SK-MEL-5 (cell line): ENCODE measurements around the gene SSX2IP. TPM values are rescaled to one million over a fixed set of nuclear protein-coding genes. Genes with fewer than 3 reads are reported as not detected.

Source experiments
- DNase-seq: peaks from one replicate; pipeline ENCODE4 v3.0.0-alpha.2; 2016; ENCODE audit warnings: low read depth, low spot score
- in situ Hi-C: cut with HindIII; loops from 2 replicates; pipeline ENCODE4 v1.10.0; 2016; ENCODE audit warnings: low sequenced_read_pairs, high pct_unique_total_duplicates, low pct_unique_long_range_greater_than_20kb
- total RNA-seq: library from RNA; depleted of rRNA; stranded (reverse); fragments of >200 nt; shearing (Covaris generic); gene quantifications from 2 replicates; pipeline ENCODE4 v1.2.3, GENCODE V29; 2014

SSX2IP gene
- total RNA-seq, 1 experiment from 2014 or later: 12.8 TPM

- in situ Hi-C loops: no loop called here
- peak; percentile 46 for DNase-seq
Observed at GRCh38 chr1:84689514-84690396, 506 bp downstream of the SSX2IP start.

GRCh38 chr1:84688463-84689061, 1.7 kb downstream of the SSX2IP start:
- no peak for DNase-seq
- in situ Hi-C loops: no loop called here

- in situ Hi-C loops: no loop called here
Observed at GRCh38 chr1:84687714-84688462, 2.4 kb downstream of the SSX2IP start.

GRCh38 chr1:84686223-84686622, 4.0 kb downstream of the SSX2IP start:
- DNase-seq: no peak
- in situ Hi-C loops: no loop called here

More at GRCh38 chr1:84687714-84688462, 2.4 kb downstream of the SSX2IP start:
- DNase-seq: no peak

GRCh38 chr1:84683508-84683907, 6.8 kb downstream of the SSX2IP start:
- no peak for DNase-seq
- in situ Hi-C loops: no loop called here

- in situ Hi-C loops: no loop called here
- no peak for DNase-seq
Observed at GRCh38 chr1:84682047-84682446, 8.2 kb downstream of the SSX2IP start.

- no peak for DNase-seq
- in situ Hi-C loops: no loop called here
Observed at GRCh38 chr1:84677415-84678099, 12.7 kb downstream of the SSX2IP start.

GRCh38 chr1:84675631-84676030, 14.6 kb downstream of the SSX2IP start:
- no peak for DNase-seq
- in situ Hi-C loops: no loop called here

GRCh38 chr1:84675106-84675505, 15.2 kb downstream of the SSX2IP start:
- DNase-seq: no peak
- in situ Hi-C loops: no loop called here

- in situ Hi-C loops: no loop called here
- no peak for DNase-seq
Observed at GRCh38 chr1:84674705-84675104, 15.6 kb downstream of the SSX2IP start.

GRCh38 chr1:84674021-84674420, 16.2 kb downstream of the SSX2IP start:
- DNase-seq: no peak
- in situ Hi-C loops: no loop called here

- in situ Hi-C loops: no loop called here
- no peak for DNase-seq
Observed at GRCh38 chr1:84672080-84672854, 18.0 kb downstream of the SSX2IP start.

GRCh38 chr1:84669831-84670230, 20.4 kb downstream of the SSX2IP start:
- in situ Hi-C loops: no loop called here
- no peak for DNase-seq

GRCh38 chr1:84668185-84668584, 22.1 kb downstream of the SSX2IP start:
- peak; percentile 58 for DNase-seq
- in situ Hi-C loops: no loop called here

- in situ Hi-C loops: no loop called here
- no peak for DNase-seq
Observed at GRCh38 chr1:84665703-84666317, 24.5 kb downstream of the SSX2IP start.

- DNase-seq: no peak
Observed at GRCh38 chr1:84653130-84653677, 37.1 kb downstream of the SSX2IP start.

More at GRCh38 chr1:84653130-84653677, 37.1 kb downstream of the SSX2IP start:
- in situ Hi-C loops: no loop called here
